Measurements from ENCODE around the gene SYT9.

The SYT9 gene

DNA sequence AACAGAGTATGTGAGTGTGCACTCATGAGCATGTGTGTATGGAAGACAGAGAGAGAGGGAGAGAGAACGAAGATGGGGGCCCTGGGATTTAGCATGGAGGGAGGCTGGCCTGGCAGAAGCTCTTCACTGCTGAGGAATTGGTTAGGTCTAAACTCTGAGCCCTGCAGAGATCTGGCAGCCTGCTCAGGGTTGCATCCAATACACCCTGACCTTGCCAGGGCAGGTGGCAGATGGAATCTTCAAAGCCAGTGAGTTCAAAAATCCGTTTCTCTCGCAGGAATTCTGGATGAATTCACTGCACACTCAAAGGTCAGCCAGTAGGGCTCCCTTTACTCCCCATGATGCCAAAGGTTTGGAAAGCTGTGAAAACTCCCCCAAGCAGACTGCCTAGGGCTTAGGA, 172.2 kb downstream of the SYT9 start:
- no peak for DNase-seq (ENCODE audit: low read depth, low spot score)

DNA sequence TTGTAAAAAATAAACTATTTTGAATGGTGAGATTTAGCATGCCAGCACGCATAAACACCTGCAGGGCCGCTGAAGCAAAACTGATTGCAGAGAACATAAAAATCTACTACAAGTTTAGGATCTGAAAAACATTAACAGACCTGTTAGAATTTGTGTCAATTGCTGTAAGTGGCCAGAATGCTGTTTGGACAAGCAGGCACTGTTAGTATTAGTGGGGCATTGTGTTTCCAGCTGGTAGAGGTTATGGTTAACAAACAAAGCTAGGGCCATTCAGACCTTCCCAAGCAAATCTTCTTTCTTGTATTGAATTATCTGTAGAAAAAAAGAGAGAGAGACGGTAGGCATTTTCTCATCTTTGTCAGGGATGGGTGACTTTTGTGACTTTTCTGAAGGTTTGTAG, 176.0 kb downstream of the SYT9 start:
- no peak for DNase-seq (ENCODE audit: low read depth, low spot score)

DNA sequence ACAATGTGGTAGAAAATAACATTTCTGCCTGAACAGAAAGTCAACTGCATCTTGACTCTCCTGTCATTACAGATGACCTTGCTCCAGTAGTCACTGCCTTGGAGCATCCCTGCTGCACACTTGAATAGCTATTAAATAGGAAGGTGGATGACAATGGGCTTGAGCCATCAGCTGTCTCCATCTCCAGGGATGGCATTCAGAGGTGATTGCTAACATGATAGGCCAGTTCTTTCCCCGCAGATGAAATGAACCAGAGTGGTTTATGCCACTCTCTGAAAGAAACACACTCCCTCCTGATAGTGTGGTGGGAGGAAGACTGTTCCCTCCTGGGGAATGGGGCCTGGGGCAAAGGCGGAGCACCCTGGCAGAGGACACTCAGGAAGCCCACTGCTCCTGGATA, 176.5 kb downstream of the SYT9 start:
- no peak for DNase-seq (ENCODE audit: low read depth, low spot score)

DNA sequence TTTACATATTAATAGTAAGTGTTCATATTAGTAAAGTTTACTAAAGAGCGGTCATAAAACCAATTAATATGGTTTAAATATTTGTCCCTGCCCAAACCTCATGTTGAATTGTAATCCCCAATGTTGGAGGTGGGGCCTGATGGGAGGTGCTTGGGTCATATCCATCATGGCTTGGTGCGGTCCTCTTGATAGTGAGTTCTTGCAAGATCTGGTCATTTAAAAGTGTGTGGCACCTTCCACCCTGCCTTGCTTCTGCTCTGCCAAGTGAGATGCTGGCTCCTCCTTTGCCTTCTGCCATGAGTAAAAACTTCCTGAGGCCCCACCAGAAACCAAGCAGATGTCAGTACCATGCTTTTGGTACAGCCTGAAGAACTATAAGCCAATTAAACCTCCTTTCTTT, 178.8 kb downstream of the SYT9 start:
- DNase-seq (ENCODE audit: low read depth, low spot score) = no peak

DNA sequence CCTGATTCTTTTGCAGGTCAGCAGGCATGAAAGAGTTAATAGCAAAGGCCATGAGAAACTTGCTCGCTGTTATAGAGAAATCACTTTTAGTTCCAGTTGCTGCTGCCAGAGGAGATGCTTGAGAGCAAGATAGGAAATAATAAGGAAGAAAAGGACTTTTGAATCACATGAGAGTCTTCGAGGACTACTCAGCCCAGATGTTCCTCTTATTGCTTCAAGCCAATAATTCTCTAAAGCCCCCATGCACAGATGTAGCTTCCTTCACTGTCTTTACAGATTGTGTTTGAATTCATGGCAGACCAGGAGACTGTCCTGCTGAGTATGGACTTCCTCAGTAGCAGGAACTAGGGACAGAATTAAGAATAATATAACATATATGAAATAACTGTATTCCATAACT, 183.5 kb downstream of the SYT9 start:
- DNase-seq (ENCODE audit: low read depth, low spot score) = no peak

DNA sequence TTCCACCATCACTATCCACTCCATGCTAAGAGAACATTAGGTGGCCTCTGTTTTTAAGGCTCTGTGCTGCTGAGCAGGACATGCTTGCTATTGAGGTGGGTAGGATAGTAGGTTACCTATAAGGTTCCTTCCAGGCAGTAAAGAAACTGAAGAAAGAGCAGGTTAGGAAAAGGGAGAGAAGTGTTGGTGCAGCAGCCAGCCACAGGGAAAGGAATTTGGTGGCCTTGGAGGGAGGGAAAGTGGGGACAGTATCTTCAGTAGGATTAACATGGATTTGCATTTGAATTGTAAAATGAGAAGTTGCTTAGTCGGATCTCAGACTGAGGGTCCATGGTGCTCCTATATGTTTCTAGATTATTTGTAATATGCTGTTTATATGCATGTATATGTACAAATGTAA, 184.4 kb downstream of the SYT9 start:
- DNase-seq (ENCODE audit: low read depth, low spot score) = no peak

DNA sequence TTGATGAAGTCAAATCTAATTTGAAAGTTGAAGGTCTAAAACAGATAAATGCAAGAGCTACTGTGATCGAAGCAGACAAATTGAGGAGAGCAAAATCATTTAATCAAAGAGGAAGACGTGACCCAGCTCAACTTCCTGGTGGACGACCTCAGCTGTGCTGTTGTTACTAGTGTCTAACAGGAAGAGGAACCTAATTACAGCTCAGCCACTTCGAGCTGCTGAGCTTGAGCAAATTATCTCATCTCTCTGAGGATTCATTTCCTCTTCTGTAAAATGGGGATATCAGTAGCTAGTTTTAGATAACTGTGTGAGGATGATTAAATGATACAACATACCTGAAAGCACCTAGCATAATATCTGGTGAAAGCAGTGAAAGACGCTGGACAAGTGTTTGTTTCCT, 185.0 kb downstream of the SYT9 start:
- DNase-seq (ENCODE audit: low read depth, low spot score) = no peak

DNA sequence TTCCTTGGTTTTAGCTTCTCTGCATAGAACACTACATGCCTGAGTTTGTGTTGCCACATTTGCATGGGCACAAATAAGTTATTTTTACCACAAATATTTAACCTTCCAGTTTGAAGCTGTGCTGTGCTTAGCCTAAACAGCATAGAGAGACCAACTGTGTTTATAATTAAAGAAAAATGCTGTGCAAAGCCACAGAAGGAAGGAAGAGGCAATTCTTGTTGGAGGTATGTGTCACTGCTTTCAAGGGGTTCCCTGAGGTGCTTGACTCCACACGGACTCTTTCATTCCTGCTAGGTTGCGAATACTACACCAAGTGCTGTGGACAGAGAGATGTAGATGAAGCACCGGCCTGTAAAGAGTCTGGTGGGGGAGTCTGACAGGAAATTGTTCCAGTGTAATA, 186.0 kb downstream of the SYT9 start:
- DNase-seq (ENCODE audit: low read depth, low spot score) = no peak

DNA sequence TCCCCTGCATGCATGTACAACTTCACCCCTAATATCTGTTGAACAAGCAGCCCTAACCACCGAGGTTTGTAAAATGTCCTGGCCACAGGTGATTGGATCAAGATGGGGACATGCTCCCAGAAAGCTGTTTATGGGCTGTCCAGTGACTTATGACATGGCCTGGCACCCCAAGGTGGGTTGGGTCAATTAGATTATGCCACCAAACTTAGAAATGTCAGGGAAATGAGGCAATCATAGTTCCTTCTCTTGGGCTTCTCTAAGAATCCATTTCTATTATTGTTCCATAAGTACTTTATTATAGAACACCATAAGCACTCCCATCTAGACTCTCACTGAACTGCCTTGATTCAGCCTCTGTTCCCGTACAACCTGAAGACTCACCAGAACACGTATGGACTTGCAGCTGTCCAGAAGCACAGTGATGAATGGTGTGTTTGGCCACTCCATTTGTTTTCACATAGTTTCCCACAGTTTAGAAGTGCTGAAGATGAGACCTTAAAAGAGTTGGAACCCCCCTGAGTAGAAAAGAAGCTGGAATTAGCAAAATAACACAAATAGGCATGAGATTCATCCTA, 188.1 kb downstream of the SYT9 start:
- no peak for DNase-seq (ENCODE audit: low read depth, low spot score)

DNA sequence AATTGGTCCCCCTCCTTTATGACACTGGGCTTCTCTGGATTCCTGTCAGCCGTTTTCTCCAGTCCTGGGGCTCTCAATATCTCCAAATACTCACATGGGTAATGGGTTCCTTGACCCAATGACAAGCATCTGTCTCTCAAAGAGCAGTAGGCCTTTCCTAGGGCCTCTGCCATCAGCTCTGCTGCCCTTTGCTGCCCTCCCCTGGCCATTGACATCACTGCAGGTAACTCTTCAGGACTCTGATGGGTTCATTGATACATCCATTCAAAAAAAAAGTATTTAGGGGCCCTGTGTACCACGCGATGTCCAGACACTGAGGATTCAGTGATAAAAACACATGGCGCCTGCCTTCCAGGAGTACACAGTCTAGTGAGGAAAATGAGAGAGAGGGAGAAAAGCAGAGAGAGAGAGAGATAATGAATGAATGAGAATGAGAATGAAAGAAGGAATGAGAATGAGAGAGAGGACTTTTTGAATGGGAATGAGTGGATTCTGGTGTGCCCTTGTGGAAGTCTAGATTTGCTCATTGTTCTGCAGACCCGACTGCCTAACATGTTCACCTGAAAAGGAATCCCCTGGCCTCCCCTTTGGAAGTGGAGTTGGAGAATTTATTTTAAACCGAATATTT, 191.0 kb downstream of the SYT9 start:
- DNase-seq (ENCODE audit: low read depth, low spot score) = no peak

DNA sequence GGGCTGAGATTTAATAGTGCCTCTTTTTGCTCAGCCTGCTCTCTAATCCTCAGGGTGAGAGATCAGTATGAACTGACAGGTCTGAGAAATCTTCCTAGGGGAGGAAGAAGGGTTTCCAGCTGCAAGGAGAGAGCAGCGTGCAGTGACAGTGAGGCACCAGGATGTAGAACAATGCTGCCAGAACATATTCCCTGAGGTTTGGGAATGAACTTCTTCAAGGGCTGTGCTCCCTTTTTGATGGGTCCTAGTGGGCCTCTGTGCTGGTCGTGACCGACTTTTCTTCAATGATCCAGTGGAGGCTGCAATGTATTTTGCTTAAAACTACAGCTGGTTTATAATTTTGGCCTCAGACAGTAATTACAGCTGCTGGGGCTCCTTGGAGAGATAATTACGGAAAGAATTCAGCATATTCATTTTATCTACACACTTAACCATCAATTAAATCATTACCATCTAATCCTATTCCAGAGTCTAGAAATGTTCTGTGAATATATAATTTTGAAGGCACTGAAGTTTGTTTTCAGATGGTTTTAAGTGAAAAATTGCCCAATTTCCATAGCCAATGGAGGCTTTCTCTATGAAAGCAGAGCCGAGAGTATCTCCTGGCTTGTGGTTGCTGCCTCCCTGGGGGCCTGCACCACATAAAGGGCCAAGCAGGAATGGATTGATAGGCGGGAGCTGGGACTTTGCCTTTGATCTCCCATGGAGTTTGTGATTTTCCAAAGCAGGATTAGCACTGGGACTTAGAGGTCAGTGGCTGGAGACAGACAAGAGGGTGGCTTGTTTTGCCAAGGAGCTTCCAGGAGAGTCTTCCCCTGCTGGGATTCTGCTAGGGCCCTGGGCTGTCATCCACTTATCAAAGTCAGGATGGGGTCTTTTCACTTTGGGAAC, 192.6 kb downstream of the SYT9 start:
- no peak for DNase-seq (ENCODE audit: low read depth, low spot score)

DNA sequence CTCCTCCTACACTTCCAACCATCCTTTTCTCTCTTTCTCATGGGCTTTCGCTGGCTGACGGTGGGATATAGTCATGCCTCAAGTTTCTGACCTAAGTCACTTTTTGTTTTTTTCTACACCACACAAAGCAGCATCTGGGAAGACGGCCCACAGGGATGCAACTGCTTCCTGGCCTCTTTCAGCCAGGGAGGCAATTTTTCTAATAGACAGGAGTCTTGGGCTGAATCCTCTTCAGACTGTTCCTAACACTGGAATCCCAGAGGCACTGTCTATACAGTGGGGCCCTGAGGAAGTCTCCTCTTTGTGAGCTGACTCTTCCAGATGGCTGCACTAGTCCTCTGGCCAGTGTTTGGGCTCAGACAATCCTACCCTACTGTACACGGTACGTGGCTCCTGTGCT, 193.9 kb downstream of the SYT9 start:
- no peak for DNase-seq (ENCODE audit: low read depth, low spot score)

DNA sequence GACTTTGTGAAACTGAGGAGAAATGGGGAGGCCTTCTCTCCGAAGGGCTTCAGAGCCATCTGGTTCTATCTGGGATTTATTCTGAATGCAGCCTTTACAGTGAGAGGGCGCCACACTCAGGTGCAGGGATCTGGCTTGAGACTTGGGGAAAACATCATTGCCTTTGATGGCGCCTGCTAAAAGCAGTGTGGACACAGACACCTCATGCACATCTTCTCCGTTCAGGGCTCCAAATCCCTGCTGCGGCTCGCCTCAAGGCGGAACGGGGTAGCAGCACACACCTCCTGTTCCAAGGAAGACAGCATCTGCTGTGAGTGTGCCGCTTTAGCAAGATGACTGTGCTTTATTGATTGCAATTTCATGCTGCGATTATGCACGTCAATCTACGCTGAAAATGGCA, 196.5 kb downstream of the SYT9 start:
- DNase-seq (ENCODE audit: low read depth, low spot score) = no peak

DNA sequence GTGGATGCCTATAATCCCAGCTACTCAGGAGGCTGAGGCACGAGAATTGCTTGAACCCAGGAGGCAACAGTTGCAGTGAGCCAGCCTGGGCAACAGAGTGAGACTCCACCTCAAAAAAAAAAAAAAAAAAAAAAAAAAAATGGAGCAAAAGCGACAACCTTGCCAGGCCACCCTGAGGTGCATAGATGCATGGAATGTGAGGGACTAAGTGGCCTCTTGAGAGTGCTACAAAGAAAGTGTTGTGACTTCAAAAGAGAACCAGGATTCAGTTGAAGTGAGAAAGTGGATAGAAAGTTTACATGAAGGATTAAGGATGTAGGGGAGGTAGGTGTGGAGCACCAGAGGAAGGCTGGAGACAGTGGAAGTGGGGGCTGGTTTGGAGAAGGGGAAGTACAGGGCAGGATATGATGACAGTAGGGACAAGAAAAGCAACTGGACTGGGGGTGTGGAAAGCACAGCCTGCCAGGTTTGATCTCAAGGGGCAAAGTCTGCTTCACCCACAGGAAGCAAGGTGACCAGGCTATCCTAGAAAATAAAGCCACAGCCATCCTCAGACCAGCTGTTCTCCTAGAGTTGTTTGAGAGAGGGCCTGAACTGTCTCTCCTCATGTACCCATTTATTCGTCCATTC, 197.6 kb downstream of the SYT9 start:
- DNase-seq (ENCODE audit: low read depth, low spot score) = no peak

DNA sequence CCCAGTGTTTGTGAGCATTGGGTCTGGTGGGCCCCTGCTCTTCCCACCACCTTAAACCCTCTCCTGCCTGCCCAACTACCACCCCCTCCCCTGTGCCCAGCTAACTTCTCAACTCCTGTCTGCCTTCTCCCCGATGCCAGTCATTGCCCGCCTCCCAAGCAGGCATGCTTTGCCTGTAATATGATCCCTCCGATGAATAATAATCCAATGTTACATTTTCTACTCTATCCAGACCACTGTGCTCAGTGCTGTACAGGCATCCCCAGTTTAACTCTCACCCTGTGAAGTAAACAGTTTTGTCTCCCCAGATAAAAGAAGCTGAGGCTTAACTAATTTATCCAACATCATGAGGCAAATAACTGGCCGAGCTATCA, 198.1 kb downstream of the SYT9 start:
- no peak for DNase-seq (ENCODE audit: low read depth, low spot score)

DNA sequence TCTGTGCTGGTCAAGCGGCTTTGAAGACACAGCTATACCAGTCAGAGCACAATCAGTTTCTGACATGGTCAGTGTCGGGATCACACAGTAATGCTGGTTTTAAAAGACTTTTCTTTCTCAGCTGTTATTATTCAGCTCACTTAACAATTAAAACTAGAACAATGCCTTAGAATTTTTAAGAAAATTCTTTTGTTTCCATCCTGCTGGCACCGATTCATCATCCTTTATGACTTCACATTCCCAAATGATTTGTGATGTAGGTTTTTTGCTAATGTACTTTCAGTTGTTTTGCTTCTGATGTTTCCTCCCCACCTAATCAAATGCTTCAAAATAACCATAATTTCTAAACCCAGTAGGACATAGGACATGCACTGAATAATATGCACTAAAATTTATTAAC, 199.1 kb downstream of the SYT9 start:
- no peak for DNase-seq (ENCODE audit: low read depth, low spot score)

DNA sequence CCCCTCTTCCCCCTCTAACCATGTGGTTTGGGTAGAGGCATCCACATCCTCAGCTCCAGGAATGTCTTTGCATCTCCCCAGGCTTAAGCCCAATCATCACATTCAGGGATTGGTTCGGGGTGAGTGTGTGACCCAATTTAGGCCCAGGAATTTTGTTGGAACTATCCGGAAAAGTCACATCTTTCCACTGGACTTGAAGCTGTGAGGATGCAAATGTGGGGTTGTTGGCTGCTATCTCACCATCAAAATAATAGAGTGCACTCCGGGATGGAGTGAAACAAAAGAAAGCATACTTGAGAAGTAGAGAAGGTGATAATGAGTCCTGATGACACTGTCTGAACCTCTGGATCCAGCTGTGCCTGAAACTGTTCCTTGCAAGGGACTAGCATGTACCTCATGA, 199.8 kb downstream of the SYT9 start:
- DNase-seq (ENCODE audit: low read depth, low spot score) = no peak

DNA sequence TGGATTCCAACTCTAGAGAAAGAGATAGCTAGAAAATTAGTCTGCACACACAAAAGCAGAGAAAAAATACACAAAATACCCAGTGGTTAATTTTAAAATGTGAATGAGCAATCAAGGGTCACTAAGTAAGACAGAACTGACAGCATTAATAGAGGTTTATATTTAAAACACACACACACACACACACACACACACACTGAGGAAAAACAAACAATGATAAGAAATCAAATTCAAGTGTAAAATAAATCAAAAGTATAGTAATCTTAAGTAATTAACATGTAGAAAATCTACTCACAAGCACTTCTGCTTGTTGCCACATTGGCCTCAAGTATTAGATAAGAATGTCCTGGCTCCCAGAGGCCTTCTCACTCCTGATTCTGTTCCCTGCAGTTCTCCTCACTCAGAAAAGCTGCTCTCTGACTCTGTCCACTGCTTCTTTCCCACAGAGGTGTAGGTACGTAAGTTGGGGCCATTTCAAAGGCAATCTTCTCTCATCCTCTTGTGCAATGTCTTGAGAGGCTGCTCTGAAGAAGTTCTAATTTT, 200.3 kb downstream of the SYT9 start:
- no peak for DNase-seq (ENCODE audit: low read depth, low spot score)

DNA sequence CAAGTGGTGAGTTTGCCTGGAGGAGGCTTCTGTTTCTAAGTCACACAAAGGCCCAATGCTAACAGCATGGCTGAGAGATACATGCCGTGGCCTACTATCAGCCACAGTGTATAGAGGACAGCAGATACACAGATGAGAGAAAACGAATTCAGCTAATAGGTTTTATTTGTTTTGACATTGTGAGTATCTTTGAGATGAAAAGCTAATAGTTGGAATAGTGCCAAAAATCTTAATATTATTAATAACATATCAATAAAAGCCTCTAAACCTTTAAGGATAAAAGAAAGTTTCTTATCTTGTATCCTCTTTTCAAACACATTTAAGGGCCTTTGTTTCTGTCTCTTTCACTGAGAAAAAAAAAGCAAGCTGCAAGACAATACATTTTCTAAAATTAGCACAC, 203.2 kb downstream of the SYT9 start:
- no peak for DNase-seq (ENCODE audit: low read depth, low spot score)

DNA sequence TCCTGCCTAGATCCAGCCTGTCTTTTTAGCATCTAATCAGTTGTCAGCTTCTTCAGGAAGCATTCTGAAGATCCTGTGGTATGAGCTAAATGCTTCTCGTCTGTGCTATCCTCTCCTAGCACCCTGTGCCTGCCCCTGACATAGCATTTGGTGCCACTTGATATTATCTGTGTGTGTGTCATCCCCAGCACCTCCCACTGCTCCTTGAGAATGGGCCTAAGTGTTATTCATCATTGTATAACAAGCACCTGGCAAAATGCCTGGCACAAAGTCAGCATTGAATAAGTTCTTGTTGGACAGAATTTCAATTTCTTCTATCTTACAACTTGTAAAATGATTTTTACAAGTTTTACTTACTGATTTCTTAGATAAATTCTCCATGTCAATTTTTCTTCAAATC, 205.5 kb downstream of the SYT9 start:
- DNase-seq (ENCODE audit: low read depth, low spot score) = no peak

DNA sequence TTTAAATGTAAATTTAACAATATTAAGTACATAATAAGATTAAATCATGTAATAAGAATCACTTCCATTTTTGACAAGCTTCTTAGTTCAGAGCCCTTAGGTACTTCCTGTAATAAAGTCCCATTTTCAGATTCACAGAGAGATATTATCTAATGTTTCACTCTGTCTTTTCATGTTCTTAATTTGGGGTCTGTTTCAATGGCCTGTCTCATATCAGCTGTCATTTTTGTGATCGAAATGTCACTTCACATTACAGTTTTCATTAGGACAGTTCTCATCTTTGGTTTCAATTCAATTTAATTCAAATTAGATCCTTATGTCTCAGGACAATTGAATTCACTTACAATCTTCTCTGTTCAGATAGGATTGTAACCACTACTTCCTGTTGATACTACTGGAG, 211.0 kb downstream of the SYT9 start:
- no peak for DNase-seq (ENCODE audit: low read depth, low spot score)

DNA sequence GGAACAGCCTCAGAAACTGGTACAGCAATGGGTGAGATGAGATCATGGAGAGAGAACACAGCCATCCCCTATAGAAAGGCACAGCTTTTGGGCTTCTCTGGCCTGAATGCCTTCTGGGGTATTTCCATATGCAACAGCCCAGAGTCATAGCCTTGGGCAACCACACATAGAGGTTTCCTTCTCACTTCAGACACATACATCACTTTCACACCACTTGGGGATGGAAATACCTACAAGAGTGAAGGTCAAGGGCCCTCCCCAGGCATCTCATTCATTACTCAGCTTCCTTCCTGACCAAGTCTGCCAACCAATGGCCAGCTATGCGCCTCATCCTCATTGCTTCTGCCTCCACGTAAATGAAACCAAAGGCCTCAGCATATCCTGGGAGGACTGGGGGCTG, 215.9 kb downstream of the SYT9 start:
- DNase-seq (ENCODE audit: low read depth, low spot score) = no peak
